Liver (tissue), 9 donors: Measurements from ENCODE around the gene CRYBA2. TPM values are rescaled to one million over a fixed set of nuclear protein-coding genes. Genes with fewer than 3 reads are reported as not detected.

Experiments
- DNase-seq: peaks from one replicate; pipeline ENCODE4 v3.0.0-alpha.2; 2017; ENCODE audit warnings: low spot score
- H3K27ac ChIP-seq, 2 donors: one replicate each; pipeline ENCODE4 v1.7.0; 2013; ENCODE audit warnings: inconsistent platforms in 2 of 2, low read length in 2 of 2, control low read depth in 1 of 2, low read depth in 1 of 2, mild to moderate bottlenecking in 1 of 2
- H3K27me3 ChIP-seq, 4 donors: one replicate each; pipeline versions ENCODE4 v1.6.1 to v1.7.0; 2013; ENCODE audit warnings: low read length in 3 of 4, inconsistent platforms in 1 of 4, mild to moderate bottlenecking in 1 of 4, moderate library complexity in 1 of 4; ENCODE audit not compliant: control insufficient read depth in 4 of 4, insufficient read depth in 4 of 4
- H3K36me3 ChIP-seq, 4 donors: one replicate each; pipeline versions ENCODE4 v1.6.1 to v1.7.0; 2013; ENCODE audit warnings: low read length in 3 of 4, mild to moderate bottlenecking in 3 of 4, low read depth in 1 of 4, moderate library complexity in 1 of 4; ENCODE audit not compliant: control insufficient read depth in 4 of 4, insufficient read depth in 3 of 4
- H3K4me1 ChIP-seq, 4 donors: one replicate each; pipeline versions ENCODE4 v1.6.1 to v1.7.0; 2013; ENCODE audit warnings: low read length in 3 of 4, mild to moderate bottlenecking in 3 of 4, moderate library complexity in 1 of 4; ENCODE audit not compliant: control insufficient read depth in 4 of 4, insufficient read depth in 4 of 4
- H3K4me3 ChIP-seq, 3 donors: one replicate each; pipeline versions ENCODE4 v1.6.1 to v1.7.0; 2013; ENCODE audit warnings: low read length in 3 of 3, control low read depth in 1 of 3, low read depth in 1 of 3, mild to moderate bottlenecking in 1 of 3
- H3K9ac ChIP-seq, 2 donors: one replicate each; pipeline ENCODE4 v1.7.0; 2013; ENCODE audit warnings: low read length in 2 of 2, mild to moderate bottlenecking in 2 of 2, moderate library complexity in 2 of 2, control low read depth in 1 of 2, low read depth in 1 of 2
- H3K9me3 ChIP-seq, 4 donors: one replicate each; pipeline versions ENCODE4 v1.6.1 to v1.7.0; 2013; ENCODE audit warnings: low read length in 3 of 4; ENCODE audit not compliant: control insufficient read depth in 4 of 4
- CTCF ChIP-seq: fragments of 150-350 bp; IDR thresholded peaks from 2 replicates; pipeline ENCODE4 v1.5.1; 2017; ENCODE audit warnings: improper control_type of control experiment, low read depth, low read length; ENCODE audit not compliant: missing input control
- EGR1 ChIP-seq, 2 donors: IDR thresholded peaks; 2 replicates each; pipeline ENCODE4 v1.6.1; 2016 to 2018; ENCODE audit warnings: antibody characterized with exemption in 2 of 2, low read depth in 2 of 2
- FOXA1 ChIP-seq: IDR thresholded peaks from 2 replicates; pipeline ENCODE4 v1.6.1; 2016; ENCODE audit warnings: antibody characterized with exemption
- FOXA2 ChIP-seq: IDR thresholded peaks from 2 replicates; pipeline ENCODE4 v1.6.1; 2016; ENCODE audit warnings: antibody characterized with exemption
- GABPA ChIP-seq, 2 donors: IDR thresholded peaks in 1 of 2; conservative IDR thresholded peaks in 1 of 2; 2 replicates each; pipeline ENCODE4 v1.6.1; 2016; ENCODE audit warnings: antibody characterized with exemption in 2 of 2, mild to moderate bottlenecking in 1 of 2, moderate library complexity in 1 of 2
- HNF4A ChIP-seq, 2 donors: conservative IDR thresholded peaks; 2 replicates each; pipeline ENCODE4 v1.6.1; 2016; ENCODE audit warnings: antibody characterized with exemption in 2 of 2, mild to moderate bottlenecking in 2 of 2
- HNF4G ChIP-seq: IDR thresholded peaks from 2 replicates; pipeline ENCODE4 v1.6.1; 2016; ENCODE audit warnings: antibody characterized with exemption
- JUND ChIP-seq, 2 donors: IDR thresholded peaks; 2 replicates each; pipeline ENCODE4 v1.6.1; 2016; ENCODE audit warnings: antibody characterized with exemption in 2 of 2
- NR2F2 ChIP-seq: IDR thresholded peaks from 2 replicates; pipeline ENCODE4 v1.6.1; 2016; ENCODE audit warnings: antibody characterized with exemption
- RAD21 ChIP-seq, 2 donors: IDR thresholded peaks; 2 replicates each; pipeline ENCODE4 v1.6.1; 2016; ENCODE audit warnings: antibody characterized with exemption in 2 of 2, mild to moderate bottlenecking in 2 of 2
- REST ChIP-seq: IDR thresholded peaks from 2 replicates; pipeline ENCODE4 v1.6.1; 2016; ENCODE audit warnings: antibody characterized with exemption, mild to moderate bottlenecking
- RXRA ChIP-seq, 2 donors: IDR thresholded peaks; 2 replicates each; pipeline ENCODE4 v1.6.1; 2017 to 2018; ENCODE audit warnings: antibody characterized with exemption in 2 of 2, mild to moderate bottlenecking in 1 of 2
- SP1 ChIP-seq: IDR thresholded peaks from 2 replicates; pipeline ENCODE4 v1.6.1; 2018; ENCODE audit warnings: antibody characterized with exemption, mild to moderate bottlenecking
- TAF1 ChIP-seq: conservative IDR thresholded peaks from 2 replicates; pipeline ENCODE4 v1.6.1; 2016; ENCODE audit warnings: antibody characterized with exemption, mild to moderate bottlenecking
- YY1 ChIP-seq: IDR thresholded peaks from 2 replicates; pipeline ENCODE4 v1.6.1; 2016; ENCODE audit warnings: antibody characterized with exemption, mild to moderate bottlenecking
- WGBS: extraction: QIAGEN DNeasy Blood & Tissue Kit; methylation state at CpG from one replicate; pipeline ENCODE4 v1.1.7; 2013; 5-methylcytosine and 5-hydroxymethylcytosine counted together
- polyA plus RNA-seq, 2 donors: library from polyadenylated mRNA; stranded (reverse) in 1 of 2; unstranded in 1 of 2; fragments of 200-250 nt in 1 of 2; fragments of >200 nt in 1 of 2; fragmentation: Nextera tagmentation in 1 of 2; extraction: Ambion mirVana in 1 of 2; gene quantifications; one replicate each; pipeline versions ENCODE4 v1.2.1 to v1.2.3, GENCODE V29; 2013 to 2015
- total RNA-seq, 2 donors: library from RNA; depleted of rRNA; stranded (reverse); fragments of >200 nt; gene quantifications; one replicate each; pipeline ENCODE4 v1.2.3, GENCODE V29; 2014
- TF ChIP-seq, protein P1 (sequence below): IDR thresholded peaks from 2 replicates; pipeline ENCODE4 v1.6.1; 2016; ENCODE audit warnings: antibody characterized with exemption
- TF ChIP-seq, protein P2 (sequence below): IDR thresholded peaks from 2 replicates; pipeline ENCODE4 v1.6.1; 2016; ENCODE audit warnings: antibody characterized with exemption
- TF ChIP-seq, protein P3 (sequence below): IDR thresholded peaks from 2 replicates; pipeline ENCODE4 v1.6.1; 2016; ENCODE audit warnings: antibody characterized with exemption
- donor health status: healthy.
- donor health status: healthy.
- donor health status: healthy.
- donor health status: healthy.
- donor health status: healthy.

CRYBA2 gene
- total and polyA plus RNA-seq, 4 donors: not detected

GRCh38 chr2:218999881-219000568 is 6.8 kb upstream of the CRYBA2 start:
- peaks cover 7 to 49% (median 24%) of the 10 kb centered on the region in 4 donors for H3K4me1 ChIP-seq
- H3K27ac ChIP-seq: no peak overlapping the region
- peaks cover 0 to 6% (median 2%) of the 10 kb centered on the region in 4 donors for H3K27me3 ChIP-seq
- H3K9ac ChIP-seq: no peak overlapping the region
- no peaks in the 10 kb centered on the region for H3K36me3 ChIP-seq
- 58% methylated on average over 9 of the region's 9 CpGs for WGBS
- H3K4me3 ChIP-seq: no peak overlapping the region
- TF ChIP-seq FOXA1 (no peak), YY1 (no peak), HNF4G (no peak), HNF4A (conservative IDR thresholded peaks at IDR 0.05) (no peak), GABPA (IDR thresholded peaks at IDR 0.05 in 1 of 2, conservative IDR thresholded peaks at IDR 0.05 in 1 of 2) (no peak), FOXA2 (no peak), RXRA (IDR thresholded peaks at IDR 0.05) (no peak), TAF1 (no peak), EGR1 (IDR thresholded peaks at IDR 0.05; ENCODE audit: low read depth in 2 of 2) (no peak), NR2F2 (no peak), JUND (IDR thresholded peaks at IDR 0.05) (no peak), CTCF (no peak), RAD21 (IDR thresholded peaks at IDR 0.05) (no peak), REST (no peak), SP1 (no peak)
- TF ChIP-seq, protein P1, sequence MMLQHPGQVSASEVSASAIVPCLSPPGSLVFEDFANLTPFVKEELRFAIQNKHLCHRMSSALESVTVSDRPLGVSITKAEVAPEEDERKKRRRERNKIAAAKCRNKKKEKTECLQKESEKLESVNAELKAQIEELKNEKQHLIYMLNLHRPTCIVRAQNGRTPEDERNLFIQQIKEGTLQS: no peak
- TF ChIP-seq, protein P2, sequence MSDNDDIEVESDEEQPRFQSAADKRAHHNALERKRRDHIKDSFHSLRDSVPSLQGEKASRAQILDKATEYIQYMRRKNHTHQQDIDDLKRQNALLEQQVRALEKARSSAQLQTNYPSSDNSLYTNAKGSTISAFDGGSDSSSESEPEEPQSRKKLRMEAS: no peak
- TF ChIP-seq, protein P3, sequence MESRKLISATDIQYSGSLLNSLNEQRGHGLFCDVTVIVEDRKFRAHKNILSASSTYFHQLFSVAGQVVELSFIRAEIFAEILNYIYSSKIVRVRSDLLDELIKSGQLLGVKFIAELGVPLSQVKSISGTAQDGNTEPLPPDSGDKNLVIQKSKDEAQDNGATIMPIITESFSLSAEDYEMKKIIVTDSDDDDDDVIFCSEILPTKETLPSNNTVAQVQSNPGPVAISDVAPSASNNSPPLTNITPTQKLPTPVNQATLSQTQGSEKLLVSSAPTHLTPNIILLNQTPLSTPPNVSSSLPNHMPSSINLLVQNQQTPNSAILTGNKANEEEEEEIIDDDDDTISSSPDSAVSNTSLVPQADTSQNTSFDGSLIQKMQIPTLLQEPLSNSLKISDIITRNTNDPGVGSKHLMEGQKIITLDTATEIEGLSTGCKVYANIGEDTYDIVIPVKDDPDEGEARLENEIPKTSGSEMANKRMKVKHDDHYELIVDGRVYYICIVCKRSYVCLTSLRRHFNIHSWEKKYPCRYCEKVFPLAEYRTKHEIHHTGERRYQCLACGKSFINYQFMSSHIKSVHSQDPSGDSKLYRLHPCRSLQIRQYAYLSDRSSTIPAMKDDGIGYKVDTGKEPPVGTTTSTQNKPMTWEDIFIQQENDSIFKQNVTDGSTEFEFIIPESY: no peak
- H3K9me3 ChIP-seq: no peaks in the 10 kb centered on the region
- no peak for DNase-seq
